HL-60/S4 treated with phorbol 12-myristate 13-acetate at 8.2 ng/mL for 4 days and 3 days (cell line): ENCODE measurements around the gene FGD6.
"Not testable (repeated sequence)": the region's sequence is repeated elsewhere in the genome, so short reads cannot be mapped to it uniquely, and the experiment has no call there.

Experiments
- in situ Hi-C: fragments of 300-500 bp; cut with MboI; formaldehyde crosslinking; loops from 2 replicates; pipeline ENCODE4 v1.15.0; 2022; ENCODE audit warnings: low sequenced_read_pairs

The FGD6 gene

GRCh38 chr12:95206916-95207315 is 10.4 kb downstream of the FGD6 start:
- in situ Hi-C loops, result no loop called here

GRCh38 chr12:95205685-95206084 is 11.6 kb downstream of the FGD6 start:
- in situ Hi-C loops, result no loop called here

DNA sequence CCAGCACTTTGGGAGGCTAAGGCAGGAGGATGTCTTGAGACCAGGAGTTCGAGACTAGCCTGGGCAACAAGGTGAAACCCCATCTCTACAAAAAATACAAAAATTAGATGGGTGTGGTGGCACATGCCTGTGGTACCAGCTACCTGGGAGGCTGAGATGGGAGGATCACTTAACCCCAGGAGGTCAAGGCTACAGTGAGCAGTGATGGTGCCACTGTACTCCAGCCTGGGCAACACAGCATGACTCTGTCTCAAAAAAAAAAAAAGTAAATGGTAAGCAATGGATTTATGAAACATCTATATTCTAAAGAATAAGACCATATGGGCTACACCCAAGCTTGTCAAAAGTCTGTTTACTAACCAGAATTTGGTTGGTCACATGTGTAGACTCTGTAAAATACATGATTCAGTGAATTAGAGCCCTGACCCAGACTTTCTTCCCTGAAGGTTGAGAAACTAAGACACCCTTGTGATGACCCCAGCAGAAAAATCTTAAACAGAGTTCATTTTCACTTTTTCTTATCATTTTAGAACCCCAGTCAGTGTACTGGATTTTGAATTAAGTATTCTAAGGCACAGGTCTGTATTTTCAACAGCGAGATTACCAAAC is 12.1 kb downstream of the FGD6 start:
- in situ Hi-C loops, result no loop called here

DNA sequence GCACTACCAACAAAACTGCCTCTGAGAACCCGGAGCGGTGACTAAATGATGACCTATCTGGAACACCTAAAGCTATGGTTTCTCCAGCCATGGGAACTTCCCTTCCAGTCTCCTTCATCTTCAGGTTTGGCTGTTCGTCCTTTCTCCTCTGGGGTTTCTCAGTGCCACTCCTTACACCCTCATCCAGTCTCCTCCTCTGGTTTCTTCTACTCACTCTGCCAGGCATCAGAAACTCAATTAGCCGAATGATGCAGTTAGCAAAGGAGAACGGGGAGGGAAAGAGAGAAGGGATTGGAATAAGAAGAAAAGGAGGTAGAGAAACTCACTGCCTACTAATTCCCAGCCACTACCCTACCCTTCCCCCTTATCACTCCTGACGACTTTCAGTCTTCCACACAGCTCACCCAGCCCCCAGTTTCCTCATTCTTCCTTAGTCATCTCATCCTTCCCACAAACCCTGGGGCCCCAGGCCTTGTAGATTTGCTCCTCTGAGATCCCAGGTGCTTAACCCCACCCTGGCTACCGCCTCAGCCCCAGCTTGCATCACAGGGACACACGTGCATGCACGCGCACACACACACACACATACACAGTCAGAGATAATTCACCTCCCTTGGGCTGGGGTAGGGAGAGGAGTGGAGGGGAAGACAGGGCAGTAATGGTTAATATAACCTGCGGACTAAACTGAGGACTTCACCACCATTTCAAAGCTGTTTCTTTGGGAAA is 13.0 kb downstream of the FGD6 start:
- in situ Hi-C loops, result no loop called here

- in situ Hi-C loops, result no loop called here
These were observed 13.7 kb downstream of the FGD6 start for GRCh38 chr12:95203487-95204030.

GRCh38 chr12:95202691-95203486 is 14.4 kb downstream of the FGD6 start:
- in situ Hi-C loops, result no loop called here

- in situ Hi-C loops, result no loop called here
These were observed 16.1 kb downstream of the FGD6 start for GRCh38 chr12:95201056-95201670.

- in situ Hi-C loops, result no loop called here
These were observed 17.0 kb downstream of the FGD6 start for GRCh38 chr12:95200128-95200894.

DNA sequence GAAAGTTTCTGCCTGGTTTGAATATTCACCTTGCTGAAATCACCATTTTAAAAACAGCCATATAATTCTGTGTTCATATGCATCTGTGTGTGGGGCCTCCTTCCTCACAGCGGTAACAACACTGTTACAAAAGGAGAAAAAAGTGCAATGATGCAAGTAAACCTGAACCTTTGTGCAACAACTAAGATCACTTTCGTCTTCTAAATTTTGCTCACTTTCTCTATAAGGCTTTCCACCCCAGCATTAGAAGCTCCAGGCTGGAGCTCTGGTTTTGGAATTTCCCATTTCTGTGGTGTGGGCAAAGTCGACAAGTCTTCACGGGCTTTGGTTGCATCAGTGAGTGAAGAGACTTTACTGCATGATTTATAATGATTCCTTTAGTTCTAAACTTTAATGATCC is 18.4 kb downstream of the FGD6 start:
- in situ Hi-C loops, result no loop called here

DNA sequence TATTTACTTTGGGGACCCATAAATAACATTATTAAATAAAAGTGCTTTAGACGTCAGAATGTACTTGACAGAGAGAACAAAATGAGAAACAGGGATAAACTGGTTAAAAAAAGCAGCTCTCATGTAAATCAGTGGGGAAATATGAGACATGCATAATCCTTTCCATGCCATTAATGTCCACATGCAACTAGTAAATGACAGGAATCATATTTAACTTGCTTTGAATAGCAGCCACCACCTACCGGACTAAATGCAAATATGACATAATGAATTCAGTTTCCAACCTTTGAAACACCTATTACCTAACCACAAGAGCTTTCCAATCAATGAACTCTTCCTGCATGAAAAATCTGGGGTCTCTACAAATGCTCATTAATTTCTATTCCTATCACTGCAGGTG is 19.6 kb downstream of the FGD6 start:
- in situ Hi-C loops, result no loop called here

- in situ Hi-C loops, result not testable (repeated sequence)
These were observed 20.2 kb downstream of the FGD6 start for GRCh38 chr12:95196875-95197569.

- in situ Hi-C loops, result no loop called here
These were observed 22.1 kb downstream of the FGD6 start for GRCh38 chr12:95195122-95195521.

GRCh38 chr12:95193139-95193538 is 24.1 kb downstream of the FGD6 start:
- in situ Hi-C loops, result no loop called here

GRCh38 chr12:95192271-95192670 is 25.0 kb downstream of the FGD6 start:
- in situ Hi-C loops, result no loop called here

- in situ Hi-C loops, result no loop called here
These were observed 26.1 kb downstream of the FGD6 start for GRCh38 chr12:95191060-95191696.

GRCh38 chr12:95187865-95188415 is 29.3 kb downstream of the FGD6 start:
- in situ Hi-C loops, result no loop called here

DNA sequence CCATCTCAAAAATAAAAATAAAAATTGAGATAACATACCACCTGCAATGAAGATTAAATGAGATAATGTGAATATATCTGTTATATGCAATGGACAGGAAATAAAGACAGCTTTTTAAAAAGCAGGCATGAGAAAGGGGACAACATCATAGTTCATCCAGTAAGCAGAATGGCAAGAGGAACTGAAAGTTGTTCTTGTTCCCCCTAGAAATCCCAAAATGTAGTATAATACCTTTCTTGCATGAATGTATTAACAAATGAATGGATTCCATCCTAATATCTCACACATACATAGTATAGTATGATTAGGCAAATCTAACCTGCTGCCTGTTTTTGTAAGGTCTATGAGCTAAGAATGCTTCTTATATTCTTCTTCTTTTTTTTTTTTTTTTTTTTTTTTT is 31.4 kb downstream of the FGD6 start:
- in situ Hi-C loops, result no loop called here

DNA sequence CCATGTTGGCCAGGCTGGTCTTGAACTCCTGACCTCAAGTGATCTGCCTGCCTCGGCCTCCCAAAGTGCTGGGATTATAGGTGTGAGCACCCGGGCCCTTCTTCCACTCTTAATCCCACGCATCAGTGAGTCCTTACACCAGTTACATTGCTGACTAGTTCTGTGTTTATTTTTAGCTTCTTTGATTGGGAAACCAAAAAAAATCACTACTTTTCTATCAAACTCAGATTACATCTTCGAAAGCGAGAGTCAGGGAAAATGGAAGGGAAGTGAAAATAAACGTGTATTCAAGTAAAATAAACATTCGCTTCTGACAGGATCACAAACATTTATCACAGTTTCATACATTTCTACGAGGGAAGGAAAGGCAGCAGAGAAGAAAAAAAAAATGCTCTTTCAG is 32.2 kb downstream of the FGD6 start:
- in situ Hi-C loops, result no loop called here

GRCh38 chr12:95184121-95184520 is 33.1 kb downstream of the FGD6 start:
- in situ Hi-C loops, result no loop called here
